ENCODE results near the gene SULT1B1.

SULT1B1 gene

DNA sequence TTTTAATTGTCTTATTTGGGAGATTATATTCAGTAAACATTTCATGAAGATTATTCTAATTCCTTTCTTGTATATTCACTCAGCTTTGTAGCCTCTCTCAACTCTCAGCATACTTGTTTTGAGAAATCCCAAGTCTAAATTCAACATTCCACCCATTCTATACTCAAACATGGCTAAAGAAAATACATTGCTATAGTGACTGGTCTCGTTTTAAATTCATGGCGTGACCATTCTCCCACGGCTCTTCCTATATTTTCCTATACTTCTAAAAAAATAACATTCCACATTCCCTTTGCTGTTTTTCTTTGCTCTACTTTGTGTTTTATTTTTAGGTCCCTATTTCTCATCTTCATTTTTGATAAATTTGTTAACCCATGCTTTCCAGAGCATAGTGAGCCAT lies 58.2 kb downstream of the SULT1B1 start:
- Histone ChIP-seq H3K4me3 (ENCODE audit: extremely low read depth, insufficient read depth, low read length, poor library complexity, severe bottlenecking) (no peak overlapping the region), H3K4me1 (ENCODE audit: control insufficient read depth, insufficient read depth, low read length, poor library complexity, severe bottlenecking) (no peaks in the 10 kb centered on the region), H3K27ac (ENCODE audit: low read depth, low read length, severe bottlenecking) (no peak overlapping the region), H3K9me3 (ENCODE audit: control insufficient read depth, low read length) (no peaks in the 10 kb centered on the region), H3K36me3 (ENCODE audit: control insufficient read depth, insufficient read depth, low read length) (no peaks in the 10 kb centered on the region)
- WGBS, 2 experiments (ENCODE audit: insufficient coverage in 2 of 2) = 76 to 96% methylated on average over 3 of the region's 3 CpGs

DNA sequence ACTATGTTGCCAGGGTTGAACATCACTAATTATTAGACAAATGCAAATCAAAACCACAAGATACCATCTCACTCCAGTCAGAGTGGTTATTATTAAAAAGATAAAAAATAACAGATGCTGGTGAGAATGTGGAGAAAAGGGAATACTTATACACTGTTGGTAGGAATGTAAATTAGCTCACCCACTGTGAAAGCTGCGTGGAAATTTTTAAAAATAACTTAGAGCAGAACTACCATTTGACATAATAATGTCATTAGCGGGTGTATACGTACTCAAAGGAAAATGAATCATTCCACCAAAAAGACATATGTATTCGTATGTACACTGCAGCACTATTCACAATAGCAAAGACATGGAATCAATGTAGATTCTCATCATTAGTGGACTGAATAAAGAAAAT lies 58.7 kb downstream of the SULT1B1 start:
- WGBS, 2 experiments (ENCODE audit: insufficient coverage in 2 of 2) = no CpG with 5 or more reads among the region's 4 CpGs
- H3K9me3 ChIP-seq (ENCODE audit: control insufficient read depth, low read length) = no peaks in the 10 kb centered on the region
- H3K27ac ChIP-seq (ENCODE audit: low read depth, low read length, severe bottlenecking) = no peak overlapping the region
- no peaks in the 10 kb centered on the region for H3K4me1 ChIP-seq (ENCODE audit: control insufficient read depth, insufficient read depth, low read length, poor library complexity, severe bottlenecking)
- no peaks in the 10 kb centered on the region for H3K36me3 ChIP-seq (ENCODE audit: control insufficient read depth, insufficient read depth, low read length)
- H3K4me3 ChIP-seq (ENCODE audit: extremely low read depth, insufficient read depth, low read length, poor library complexity, severe bottlenecking) = no peak overlapping the region

DNA sequence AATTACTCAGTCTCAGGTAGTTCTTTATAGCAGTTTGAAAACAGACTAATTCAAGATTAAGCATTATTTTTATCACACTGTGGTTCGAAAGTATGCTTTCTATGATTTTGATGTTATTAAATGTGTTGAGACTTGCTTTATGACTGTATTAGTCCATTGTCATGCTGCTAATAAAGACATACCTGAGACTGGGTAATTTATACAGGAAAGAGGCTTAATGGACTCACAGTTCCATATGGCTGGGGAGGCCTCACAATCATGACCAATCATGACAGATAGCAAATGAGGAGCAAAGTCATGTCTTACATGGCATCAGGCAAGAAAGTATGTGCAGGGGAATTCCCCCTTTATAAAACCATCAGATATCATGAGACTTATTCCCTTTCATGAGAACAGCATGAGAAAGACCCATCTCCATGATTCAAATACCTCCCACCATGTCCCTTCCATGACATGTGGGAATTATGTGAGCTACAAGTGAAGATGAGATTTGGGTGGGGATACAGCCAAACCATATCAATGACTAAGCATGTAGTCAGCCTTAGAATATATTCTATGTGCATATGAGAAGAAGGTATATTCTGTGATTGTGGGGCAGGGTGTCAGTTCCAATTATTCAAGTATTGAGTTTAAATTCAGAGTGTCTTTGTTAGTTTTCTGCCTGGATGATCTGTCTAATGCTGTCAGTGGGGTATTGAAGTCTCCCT lies 62.7 kb downstream of the SULT1B1 start:
- H3K4me3 ChIP-seq (ENCODE audit: extremely low read depth, insufficient read depth, low read length, poor library complexity, severe bottlenecking) = no peak overlapping the region
- H3K9me3 ChIP-seq (ENCODE audit: control insufficient read depth, low read length) = no peaks in the 10 kb centered on the region
- H3K27ac ChIP-seq (ENCODE audit: low read depth, low read length, severe bottlenecking) = no peak overlapping the region
- H3K36me3 ChIP-seq (ENCODE audit: control insufficient read depth, insufficient read depth, low read length) = no peaks in the 10 kb centered on the region
- H3K4me1 ChIP-seq (ENCODE audit: control insufficient read depth, insufficient read depth, low read length, poor library complexity, severe bottlenecking) = no peaks in the 10 kb centered on the region
- no CpG with 5 or more reads among the region's 1 CpG for WGBS, 2 experiments (ENCODE audit: insufficient coverage in 2 of 2)

DNA sequence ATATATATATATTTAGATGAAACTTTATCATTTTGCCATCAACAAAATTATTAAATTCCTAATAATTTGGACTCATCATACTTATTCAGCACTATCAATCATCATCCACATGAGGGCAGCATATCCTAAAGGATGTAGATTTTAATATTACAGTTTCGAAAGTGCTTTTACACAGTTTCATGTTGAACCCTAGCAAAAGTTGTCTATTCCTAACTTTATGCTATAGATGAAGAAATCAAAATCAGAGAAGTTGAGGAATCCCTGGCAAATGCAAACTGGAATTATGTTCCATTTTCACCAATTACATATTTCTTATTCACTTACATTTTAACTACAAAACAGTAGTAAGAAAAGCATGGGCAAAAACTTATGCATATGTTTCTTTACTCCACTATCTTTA lies 70.8 kb downstream of the SULT1B1 start:
- H3K9me3 ChIP-seq (ENCODE audit: control insufficient read depth, low read length) = no peaks in the 10 kb centered on the region
- no CpG with 5 or more reads among the region's 1 CpG for WGBS, 2 experiments (ENCODE audit: insufficient coverage in 2 of 2)
- H3K4me3 ChIP-seq (ENCODE audit: extremely low read depth, insufficient read depth, low read length, poor library complexity, severe bottlenecking) = no peak overlapping the region
- no peaks in the 10 kb centered on the region for H3K36me3 ChIP-seq (ENCODE audit: control insufficient read depth, insufficient read depth, low read length)
- H3K27ac ChIP-seq (ENCODE audit: low read depth, low read length, severe bottlenecking) = no peak overlapping the region
- H3K4me1 ChIP-seq (ENCODE audit: control insufficient read depth, insufficient read depth, low read length, poor library complexity, severe bottlenecking) = no peaks in the 10 kb centered on the region

DNA sequence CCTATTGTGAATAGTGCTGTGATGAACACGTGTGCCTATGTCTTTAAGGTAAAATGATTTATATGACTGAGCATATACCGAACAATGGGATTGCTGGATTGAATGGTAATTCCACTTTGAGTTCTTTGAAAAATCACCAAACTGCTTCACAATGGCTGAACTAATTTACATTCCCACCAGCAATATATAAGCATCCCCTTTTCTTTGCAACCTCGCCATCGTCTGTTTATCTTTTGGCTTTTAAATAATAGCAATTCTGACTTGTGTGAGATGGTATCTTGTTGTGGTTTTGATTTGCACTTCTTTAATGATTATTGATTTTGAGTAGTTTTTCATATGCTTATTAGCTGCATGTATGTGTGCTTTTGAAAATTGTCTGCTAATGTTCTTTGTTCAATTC lies 75.6 kb downstream of the SULT1B1 start:
- Histone ChIP-seq H3K4me1 (ENCODE audit: control insufficient read depth, insufficient read depth, low read length, poor library complexity, severe bottlenecking) (no peaks in the 10 kb centered on the region), H3K9me3 (ENCODE audit: control insufficient read depth, low read length) (no peaks in the 10 kb centered on the region), H3K4me3 (ENCODE audit: extremely low read depth, insufficient read depth, low read length, poor library complexity, severe bottlenecking) (no peak overlapping the region), H3K27ac (ENCODE audit: low read depth, low read length, severe bottlenecking) (no peak overlapping the region), H3K36me3 (ENCODE audit: control insufficient read depth, insufficient read depth, low read length) (no peaks in the 10 kb centered on the region)
- WGBS, 2 experiments (ENCODE audit: insufficient coverage in 2 of 2) = 42% methylated on average over 2 of the region's 4 CpGs; no CpG with 5 or more reads in 1 of the 2 experiments

Measured in mesodermal cell (in vitro differentiated cells).